ENCODE measurements around the gene C19orf12.
"Not testable (repeated sequence)": the region's sequence is repeated elsewhere in the genome, so short reads cannot be mapped to it uniquely, and the experiment has no call there.

C19orf12 gene

GRCh38 chr19:29731331-29731850 lies 16.3 kb upstream of the C19orf12 start:
- DNase-seq (ENCODE audit: low spot score), result no peak

- DNase-seq (ENCODE audit: low spot score), result no peak
Observed at GRCh38 chr19:29727906-29728305, 12.8 kb upstream of the C19orf12 start.

GRCh38 chr19:29724746-29725145 lies 9.7 kb upstream of the C19orf12 start:
- DNase-seq (ENCODE audit: low spot score), result no peak

- peak; percentile 25 for DNase-seq (ENCODE audit: low spot score)
Observed at GRCh38 chr19:29724102-29724641, 9.1 kb upstream of the C19orf12 start.

GRCh38 chr19:29717051-29717450 lies 2.0 kb upstream of the C19orf12 start:
- no peak for DNase-seq (ENCODE audit: low spot score)

GRCh38 chr19:29715701-29716581 lies 880 bp upstream of the C19orf12 start:
- no peak for DNase-seq (ENCODE audit: low spot score)

GRCh38 chr19:29714371-29714952 lies 599 bp downstream of the C19orf12 start:
- DNase-seq (ENCODE audit: low spot score), result no peak

GRCh38 chr19:29712744-29713516 lies 2.1 kb downstream of the C19orf12 start:
- DNase-seq (ENCODE audit: low spot score), result no peak

- DNase-seq (ENCODE audit: low spot score), result no peak
Observed at GRCh38 chr19:29711584-29712132, 3.4 kb downstream of the C19orf12 start.

GRCh38 chr19:29709440-29709798 lies 5.6 kb downstream of the C19orf12 start:
- not testable (repeated sequence) for DNase-seq (ENCODE audit: low spot score)

- no peak for DNase-seq (ENCODE audit: low spot score)
Observed at GRCh38 chr19:29708554-29709439, 6.3 kb downstream of the C19orf12 start.

GRCh38 chr19:29706635-29707034 lies 8.4 kb downstream of the C19orf12 start:
- no peak for DNase-seq (ENCODE audit: low spot score)

- no peak for DNase-seq (ENCODE audit: low spot score)
Observed at GRCh38 chr19:29705706-29706105, 9.4 kb downstream of the C19orf12 start.

- DNase-seq (ENCODE audit: low spot score), result no peak
Observed at GRCh38 chr19:29704562-29705558, 10.2 kb downstream of the C19orf12 start.

GRCh38 chr19:29702963-29703320 lies 12.1 kb downstream of the C19orf12 start:
- DNase-seq (ENCODE audit: low spot score), result no peak

- DNase-seq (ENCODE audit: low spot score), result no peak
Observed at GRCh38 chr19:29702161-29702962, 12.7 kb downstream of the C19orf12 start.

- DNase-seq (ENCODE audit: low spot score), result no peak
Observed at GRCh38 chr19:29700498-29700897, 14.6 kb downstream of the C19orf12 start.

- DNase-seq (ENCODE audit: low spot score), result no peak
Observed at GRCh38 chr19:29699861-29700260, 15.2 kb downstream of the C19orf12 start.

All from globus pallidus (tissue), 1 donor.